HT1080 (cell line): ENCODE data around the gene VIPR2. TPM values are rescaled to one million over a fixed set of nuclear protein-coding genes. Genes with fewer than 3 reads are reported as not detected.
"Not testable (repeated sequence)": the region's sequence is repeated elsewhere in the genome, so short reads cannot be mapped to it uniquely, and the experiment has no call there.

ENCODE experiments used
- DNase-seq: peaks from one replicate; pipeline ENCODE4 v3.0.0-alpha.2; 2015; ENCODE audit warnings: low read depth
- total RNA-seq: library from RNA; depleted of rRNA; stranded (reverse); fragments of >200 nt; shearing (Covaris generic); gene quantifications from 2 replicates; pipeline ENCODE4 v1.2.3, GENCODE V29; 2014

Gene VIPR2
- total RNA-seq, 1 experiment from 2014 or later = not detected

- DNase-seq = no peak
These were observed 4.3 kb downstream of the VIPR2 start for GRCh38 chr7:159140170-159140910.

DNA sequence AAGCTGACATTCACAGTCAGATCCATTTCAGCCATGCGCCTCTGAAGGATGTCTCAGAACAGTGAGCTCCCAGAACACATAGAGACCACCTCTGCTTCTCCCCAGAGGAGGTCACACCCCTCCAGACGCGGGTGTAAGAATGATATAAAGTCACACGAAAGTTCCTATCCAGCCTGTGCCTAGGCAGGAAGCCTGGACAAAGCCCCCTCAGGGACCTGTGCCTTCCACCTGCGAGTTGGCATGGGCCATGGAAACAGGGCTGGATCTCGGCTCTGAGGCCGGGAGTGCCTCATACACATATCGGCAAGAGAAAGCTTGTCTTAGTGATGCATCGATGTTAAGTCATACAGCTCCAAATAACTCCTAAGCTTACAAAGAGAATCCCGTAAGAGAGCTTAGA is 5.0 kb downstream of the VIPR2 start:
- no peak for DNase-seq

GRCh38 chr7:159139202-159139601 is 5.5 kb downstream of the VIPR2 start:
- no peak for DNase-seq

DNA sequence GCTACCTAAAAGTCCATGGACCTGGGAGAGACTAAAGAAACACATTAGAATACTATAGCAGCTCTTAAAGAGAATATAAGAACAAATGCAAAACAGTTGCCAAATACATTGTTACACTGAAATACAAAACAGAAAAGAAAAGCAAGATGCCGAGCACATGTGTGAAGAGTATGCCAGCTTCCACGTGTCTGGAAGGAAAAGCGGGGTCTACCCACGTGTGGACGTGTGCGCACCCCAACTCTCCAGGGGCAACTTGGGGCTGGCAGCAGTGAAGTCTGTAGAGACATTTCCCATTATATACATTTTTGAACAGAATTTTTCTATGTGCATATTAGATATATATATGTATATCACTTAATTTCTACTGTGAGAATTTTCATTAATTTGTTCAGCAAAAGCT is 6.2 kb downstream of the VIPR2 start:
- DNase-seq = no peak

GRCh38 chr7:159137906-159138305 is 6.8 kb downstream of the VIPR2 start:
- no peak for DNase-seq

- DNase-seq = no peak
These were observed 7.8 kb downstream of the VIPR2 start for GRCh38 chr7:159136846-159137245.

- no peak for DNase-seq
These were observed 8.2 kb downstream of the VIPR2 start for GRCh38 chr7:159136442-159136841.

GRCh38 chr7:159136013-159136412 is 8.7 kb downstream of the VIPR2 start:
- DNase-seq = no peak

GRCh38 chr7:159132670-159133443 is 11.8 kb downstream of the VIPR2 start:
- DNase-seq = not testable (repeated sequence)

- DNase-seq = no peak
These were observed 13.8 kb downstream of the VIPR2 start for GRCh38 chr7:159130820-159131219.

GRCh38 chr7:159130199-159130775 is 14.4 kb downstream of the VIPR2 start:
- no peak for DNase-seq

DNA sequence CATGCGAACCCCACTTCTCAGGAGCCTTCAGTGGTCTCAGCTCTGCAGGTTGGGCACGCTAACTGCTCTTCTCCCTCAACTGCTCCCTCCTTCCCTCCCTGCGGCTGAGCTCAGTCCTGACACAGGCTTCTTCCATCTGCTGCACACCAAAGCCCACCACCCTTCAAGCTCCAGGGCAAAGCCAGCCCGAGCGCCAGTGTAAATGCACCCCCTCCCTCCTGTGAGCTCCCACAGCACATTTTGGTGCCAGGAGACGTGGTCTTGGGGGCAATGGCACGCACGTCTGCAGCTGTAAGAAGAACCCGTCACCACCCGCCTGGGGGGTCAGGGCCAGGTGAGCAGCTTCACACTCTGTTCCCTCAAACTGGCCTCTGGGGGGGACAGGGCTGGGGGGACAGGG is 15.9 kb downstream of the VIPR2 start:
- DNase-seq = no peak

- DNase-seq = no peak
These were observed 16.7 kb downstream of the VIPR2 start for GRCh38 chr7:159127691-159128642.

GRCh38 chr7:159126311-159127260 is 18.1 kb downstream of the VIPR2 start:
- no peak for DNase-seq

DNA sequence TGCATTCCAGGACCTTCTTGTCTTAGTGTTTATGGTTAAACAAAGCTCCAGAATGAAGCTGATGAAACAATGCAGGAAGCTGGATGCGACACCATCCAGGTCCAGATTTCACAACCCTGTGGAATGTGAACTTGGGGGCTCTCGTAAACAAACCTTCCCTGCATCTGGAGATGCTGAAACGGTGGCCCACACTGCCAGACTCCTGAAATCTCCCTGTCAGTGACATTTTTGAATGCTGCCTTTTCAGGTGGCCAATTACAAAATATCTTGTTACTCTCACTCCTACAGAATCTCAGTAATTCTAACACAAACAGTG is 18.8 kb downstream of the VIPR2 start:
- no peak for DNase-seq

DNA sequence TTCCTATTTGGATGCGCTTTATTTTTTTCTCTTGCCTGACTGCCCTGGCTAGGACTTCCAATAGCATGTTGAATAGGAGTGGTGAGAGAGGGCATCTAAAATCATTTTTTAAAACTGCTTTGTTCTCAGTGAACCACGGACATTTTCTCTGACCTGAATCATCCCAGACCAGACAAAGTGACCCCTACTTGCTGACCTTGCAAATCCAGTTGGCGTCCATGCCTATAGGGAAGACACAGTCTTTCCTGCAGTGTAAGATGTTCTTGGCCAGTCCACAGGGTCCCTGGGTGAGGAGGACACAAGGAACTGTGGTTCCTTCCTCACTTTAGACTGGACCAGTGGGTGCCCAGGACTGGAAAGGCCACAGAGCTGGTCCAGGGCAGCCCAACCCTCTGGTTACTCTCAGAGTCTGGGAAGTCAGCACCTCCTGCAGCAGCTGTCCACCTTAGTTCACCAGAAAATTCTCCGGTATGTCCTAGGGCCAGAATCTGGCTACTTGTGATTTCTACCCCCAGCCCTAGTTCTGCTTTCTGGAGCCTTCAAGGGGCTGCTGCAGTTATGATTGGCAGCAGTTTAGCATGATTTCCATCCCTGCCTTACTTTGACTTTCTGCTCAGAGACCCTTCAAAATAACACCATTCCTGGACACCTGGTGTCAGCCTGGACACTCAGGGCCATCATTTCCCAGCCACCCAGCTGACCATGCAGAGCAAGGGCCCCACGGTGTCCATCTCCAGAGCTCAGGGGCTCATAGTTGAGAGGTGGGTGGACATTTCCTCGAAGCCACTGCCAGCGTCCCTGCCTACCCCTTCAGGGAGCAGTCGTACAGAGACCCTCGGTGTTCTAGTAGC is 19.3 kb downstream of the VIPR2 start:
- no peak for DNase-seq

GRCh38 chr7:159123793-159124192 is 20.9 kb downstream of the VIPR2 start:
- not testable (repeated sequence) for DNase-seq

GRCh38 chr7:159123294-159123693 is 21.4 kb downstream of the VIPR2 start:
- DNase-seq = not testable (repeated sequence)

- no peak for DNase-seq
These were observed 22.4 kb downstream of the VIPR2 start for GRCh38 chr7:159122276-159122675.
